ENCODE results near the gene NEK1. TPM values are rescaled to one million over a fixed set of nuclear protein-coding genes. Genes with fewer than 3 reads are reported as not detected.
"Not testable (repeated sequence)": the region's sequence is repeated elsewhere in the genome, so short reads cannot be mapped to it uniquely, and the experiment has no call there.

The NEK1 gene
- total RNA-seq, 1 donor from 2014 or later: 5.2 TPM

- no peak for DNase-seq (ENCODE audit: low read depth, low spot score)
Observed at GRCh38 chr4:169601016-169601771, 11.2 kb downstream of the NEK1 start.

- DNase-seq (ENCODE audit: low read depth, low spot score): no peak
Observed at GRCh38 chr4:169594560-169595195, 17.7 kb downstream of the NEK1 start.

DNA sequence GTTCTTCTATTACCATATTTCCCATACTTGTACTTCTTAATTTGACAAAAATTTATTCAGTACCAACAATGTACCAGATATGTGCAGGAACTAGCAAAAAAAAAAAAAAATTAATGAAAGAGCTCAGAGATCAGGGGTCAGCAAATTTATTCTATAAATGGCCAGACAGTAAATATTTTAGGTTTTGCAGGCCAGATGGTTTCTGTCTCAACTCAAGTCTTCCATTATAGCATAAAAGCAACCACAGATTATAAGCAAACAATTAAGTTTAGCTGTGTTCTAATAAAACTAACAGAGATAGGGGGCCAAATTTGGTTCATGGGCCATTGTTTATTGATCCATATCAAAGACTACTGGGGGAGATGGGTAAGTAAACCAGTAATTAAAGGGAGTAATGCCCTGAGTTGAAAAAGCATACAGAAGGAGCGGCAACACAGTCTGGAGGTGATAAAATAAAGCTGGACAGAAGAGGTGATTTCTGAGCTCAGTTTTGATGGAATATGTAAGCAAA, 19.3 kb downstream of the NEK1 start:
- DNase-seq (ENCODE audit: low read depth, low spot score): no peak

- DNase-seq (ENCODE audit: low read depth, low spot score): no peak
Observed at GRCh38 chr4:169583563-169583962, 28.8 kb downstream of the NEK1 start.

- DNase-seq (ENCODE audit: low read depth, low spot score): no peak
Observed at GRCh38 chr4:169582706-169583105, 29.7 kb downstream of the NEK1 start.

- DNase-seq (ENCODE audit: low read depth, low spot score): no peak
Observed at GRCh38 chr4:169582203-169582602, 30.2 kb downstream of the NEK1 start.

- DNase-seq (ENCODE audit: low read depth, low spot score): no peak
Observed at GRCh38 chr4:169573889-169574288, 38.5 kb downstream of the NEK1 start.

- DNase-seq (ENCODE audit: low read depth, low spot score): no peak
Observed at GRCh38 chr4:169571435-169571834, 40.9 kb downstream of the NEK1 start.

DNA sequence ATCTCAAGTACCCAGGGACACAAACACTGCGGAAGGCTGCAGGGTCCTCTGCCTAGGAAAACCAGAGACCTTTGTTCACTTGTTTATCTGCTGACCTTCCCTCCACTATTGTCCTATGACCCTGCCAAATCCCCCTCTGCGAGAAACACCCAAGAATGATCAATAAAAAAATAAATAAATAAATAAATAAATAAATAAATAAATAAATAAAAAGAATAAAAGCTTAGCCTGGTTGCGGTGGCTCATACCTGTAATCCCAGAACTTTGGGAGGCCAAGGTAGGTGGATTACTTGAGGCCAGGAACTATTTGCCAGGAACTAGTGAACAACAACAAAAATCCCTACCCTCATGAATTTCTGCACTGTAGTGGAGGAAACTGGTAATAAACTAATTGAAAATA, 41.4 kb downstream of the NEK1 start:
- DNase-seq (ENCODE audit: low read depth, low spot score): not testable (repeated sequence)

- not testable (repeated sequence) for DNase-seq (ENCODE audit: low read depth, low spot score)
Observed at GRCh38 chr4:169570266-169570665, 42.1 kb downstream of the NEK1 start.

GRCh38 chr4:169569188-169569587, 43.2 kb downstream of the NEK1 start:
- not testable (repeated sequence) for DNase-seq (ENCODE audit: low read depth, low spot score)

DNA sequence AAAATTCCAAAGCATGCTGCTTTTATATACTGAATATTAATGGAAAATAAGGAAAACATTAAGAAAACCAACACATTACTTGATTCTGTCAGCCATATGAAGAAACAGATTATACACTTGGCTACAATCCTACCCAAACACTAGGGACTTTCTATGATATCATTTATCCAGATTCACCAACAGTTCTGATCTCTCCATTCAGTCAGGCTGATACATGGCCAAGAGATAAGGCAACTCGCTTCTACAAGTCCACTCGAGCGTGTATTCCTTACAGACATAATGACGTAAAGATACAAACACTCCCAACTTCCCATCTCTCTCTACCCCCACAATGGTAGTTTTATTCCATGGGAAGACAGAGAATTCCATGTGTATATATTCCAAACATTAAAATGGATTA, 44.5 kb downstream of the NEK1 start:
- DNase-seq (ENCODE audit: low read depth, low spot score): no peak

DNA sequence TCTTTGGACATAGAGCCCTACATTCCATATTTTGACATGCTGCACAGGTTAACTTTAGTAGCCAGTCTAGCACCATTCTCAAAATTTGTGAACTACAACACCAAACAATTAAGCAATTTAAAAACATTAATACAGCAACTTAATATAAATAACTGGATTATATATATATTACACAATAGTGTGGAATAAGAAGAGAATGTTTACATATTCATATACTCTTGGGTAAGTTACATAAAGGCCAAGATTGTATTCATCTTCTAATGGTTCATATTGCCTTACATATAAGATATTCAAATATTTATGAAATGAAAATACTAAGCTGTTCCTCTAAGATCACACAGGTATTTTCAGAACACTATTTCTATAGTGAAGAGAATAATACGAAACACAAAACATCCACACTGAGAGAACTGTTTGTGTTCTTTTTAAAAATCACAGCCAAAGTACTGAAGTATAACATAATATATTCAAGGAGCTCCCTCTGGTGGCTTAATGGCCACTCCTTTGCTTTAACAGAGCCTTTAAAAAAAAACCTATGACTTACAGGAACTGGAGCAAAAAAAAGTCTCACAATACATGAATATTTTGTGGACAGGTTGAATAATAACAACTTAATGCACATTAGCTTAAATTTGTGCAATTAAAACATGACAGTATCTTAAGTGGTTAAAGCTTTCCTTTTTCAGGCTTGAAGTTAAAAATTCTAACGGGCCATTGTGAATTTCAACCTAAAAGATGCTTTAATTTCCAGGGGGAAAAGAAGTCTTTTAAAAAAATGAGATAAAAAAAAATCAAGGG, 46.2 kb downstream of the NEK1 start:
- peak; percentile 17 for DNase-seq (ENCODE audit: low read depth, low spot score)

- no peak for DNase-seq (ENCODE audit: low read depth, low spot score)
Observed at GRCh38 chr4:169565606-169566005, 46.8 kb downstream of the NEK1 start.

GRCh38 chr4:169557061-169557636, 55.2 kb downstream of the NEK1 start:
- DNase-seq (ENCODE audit: low read depth, low spot score): no peak

DNA sequence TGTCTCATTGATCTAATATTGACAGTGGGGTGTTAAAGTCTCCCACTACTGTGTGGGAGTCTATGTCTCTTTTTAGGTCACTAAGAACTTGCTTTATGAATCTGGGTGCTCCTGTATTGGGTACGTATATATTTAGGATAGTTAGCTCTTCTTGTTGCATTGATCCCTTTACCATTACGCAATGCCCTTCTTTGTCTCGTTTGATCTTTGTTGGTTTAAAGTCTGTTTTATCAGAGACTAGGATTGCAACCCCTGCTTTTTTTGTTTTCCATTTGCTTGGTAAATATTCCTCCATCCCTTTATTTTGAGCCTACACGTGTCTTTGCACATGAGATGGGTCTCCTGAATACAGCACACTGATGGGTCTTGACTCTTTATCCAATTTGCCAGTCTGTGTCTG, 65.8 kb downstream of the NEK1 start:
- DNase-seq (ENCODE audit: low read depth, low spot score): not testable (repeated sequence)

- DNase-seq (ENCODE audit: low read depth, low spot score): no peak
Observed at GRCh38 chr4:169540774-169541173, 71.6 kb downstream of the NEK1 start.

GRCh38 chr4:169530048-169530447, 82.3 kb downstream of the NEK1 start:
- DNase-seq (ENCODE audit: low read depth, low spot score): no peak

DNA sequence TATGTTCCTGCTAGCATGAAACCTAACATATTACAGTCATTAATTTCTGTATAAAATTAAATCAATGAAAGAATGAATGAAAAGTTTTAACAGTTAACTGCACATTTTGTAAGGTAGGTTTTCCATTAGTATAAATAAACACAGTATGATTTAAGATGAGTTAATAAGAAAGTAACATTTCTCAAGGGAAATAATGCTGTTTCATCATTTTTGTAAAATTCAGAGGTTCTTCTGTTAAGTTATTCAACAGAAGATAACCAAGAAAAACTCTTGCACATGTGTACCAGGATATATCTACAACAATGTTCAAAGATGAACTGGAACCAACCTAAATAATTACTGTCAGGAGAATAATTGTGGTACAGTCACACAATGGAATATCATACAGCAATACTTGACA, 88.6 kb downstream of the NEK1 start:
- DNase-seq (ENCODE audit: low read depth, low spot score): no peak

DNA sequence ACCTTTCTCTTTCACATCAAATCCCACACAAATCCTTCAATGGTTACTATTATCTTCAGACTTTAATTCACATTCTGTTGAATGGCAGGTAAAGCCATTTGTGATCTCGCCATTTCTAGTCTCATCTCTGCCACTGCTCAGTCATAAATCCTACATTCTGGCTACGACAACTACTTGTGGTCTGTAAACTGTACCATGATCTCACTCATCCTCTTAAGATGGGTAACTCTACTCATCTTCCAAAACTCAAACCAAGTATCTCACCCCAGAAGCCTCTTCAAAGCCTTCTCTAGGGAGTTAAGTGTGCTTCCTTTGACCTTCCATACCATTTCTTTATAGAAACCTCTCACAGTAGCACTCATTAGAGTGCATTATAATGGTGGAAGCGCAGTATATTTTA, 101.8 kb downstream of the NEK1 start:
- no peak for DNase-seq (ENCODE audit: low read depth, low spot score)

DNA sequence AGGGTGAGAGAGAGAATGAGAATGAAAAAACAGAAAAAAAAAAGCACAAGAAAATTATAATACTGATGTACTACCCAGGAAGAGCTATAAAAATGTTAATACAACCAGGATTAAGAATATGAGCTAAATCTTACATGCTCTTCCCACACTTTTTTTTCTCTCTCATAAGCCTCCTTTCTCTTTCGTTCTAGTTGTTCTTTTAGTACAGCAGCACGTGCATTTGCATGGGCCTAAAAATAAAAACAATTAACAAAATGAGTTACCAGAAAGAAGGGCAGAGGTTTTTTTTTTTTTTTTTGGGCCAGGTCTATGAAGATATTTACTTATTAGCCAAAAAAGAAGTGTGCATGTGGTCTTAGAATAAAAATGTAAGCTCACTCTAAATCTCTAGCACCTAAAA, 105.5 kb downstream of the NEK1 start:
- no peak for DNase-seq (ENCODE audit: low read depth, low spot score)

DNA sequence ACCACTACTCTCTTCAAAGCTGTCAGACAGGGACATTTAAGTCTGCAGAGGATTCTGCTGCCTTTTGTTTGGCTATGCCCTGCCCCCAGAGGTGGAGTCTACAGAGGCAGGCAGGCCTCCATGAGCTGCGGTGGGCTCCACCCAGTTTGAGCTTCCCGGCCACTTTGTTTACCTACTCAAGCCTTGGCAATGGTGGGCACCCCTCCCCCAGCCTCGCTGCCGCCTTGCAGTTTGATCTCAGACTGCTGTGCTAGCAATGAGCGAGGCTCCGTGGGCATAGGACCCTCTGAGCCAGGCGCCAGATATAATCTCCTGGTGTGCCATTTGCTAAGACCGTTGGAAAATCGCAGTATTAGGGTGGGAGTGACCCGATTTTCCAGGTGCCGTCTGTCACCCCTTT, 112.5 kb downstream of the NEK1 start:
- not testable (repeated sequence) for DNase-seq (ENCODE audit: low read depth, low spot score)

Data from pulmonary artery endothelial cell (primary cell).